HEK293 (cell line): Measurements from ENCODE around the gene CDKL5.

ENCODE experiments used
- CTCF ChIA-PET: fragments of 350-600 bp; formaldehyde crosslinking; extraction: SDS; loops from one replicate; lab custom pipeline; 2021; ENCODE audit warnings: antibody characterized with exemption; lab: Yijun Ruan, JAX
- POLR2A ChIA-PET: fragments of 300-600 bp; formaldehyde crosslinking; extraction: SDS; loops from one replicate; lab custom pipeline; 2020; ENCODE audit warnings: antibody characterized with exemption, inconsistent platforms; lab: Yijun Ruan, JAX
- H3K27ac ChIP-seq: fragments of 200-500 bp; sonication (Bioruptor generic); 2 replicates; pipeline ENCODE4 v1.5.1; 2014; ENCODE audit warnings: low read depth, low read length, control low read depth, inconsistent platforms; ENCODE audit errors: extremely low read depth
- H3K36me3 ChIP-seq, 2 experiments: fragments of 200-500 bp in 1 of 2; sonication (Bioruptor generic) in 1 of 2; 1 replicate in 1 of 2; 2 replicates in 1 of 2; pipeline ENCODE4 v1.5.1; 2014 to 2017; ENCODE audit warnings: inconsistent platforms in 2 of 2, low read length in 2 of 2; ENCODE audit not compliant: control insufficient read depth in 2 of 2, insufficient read depth in 1 of 2
- H3K4me1 ChIP-seq: fragments of 200-500 bp; sonication (Bioruptor generic); 2 replicates; pipeline ENCODE4 v1.5.1; 2014; ENCODE audit warnings: mild to moderate bottlenecking, low read length, inconsistent platforms; ENCODE audit not compliant: control insufficient read depth, insufficient read depth
- H3K4me3 ChIP-seq: 2 replicates; pipeline ENCODE4 v1.5.1; 2011; ENCODE audit warnings: low read depth, mild to moderate bottlenecking, control low read depth, low read length, moderate library complexity
- H3K9me3 ChIP-seq: fragments of 200-500 bp; sonication (Bioruptor generic); 2 replicates; pipeline ENCODE4 v1.5.1; 2014; ENCODE audit warnings: low read depth, low read length, inconsistent platforms; ENCODE audit not compliant: control insufficient read depth, insufficient read depth
- FEZF1 ChIP-seq: fragments of 450-650 bp; formaldehyde crosslinking; IDR thresholded peaks from 2 replicates; pipeline ENCODE4 v1.5.1; 2016; ENCODE audit warnings: missing biosample characterization, missing genetic modification characterization
- HOXC10 ChIP-seq: sonication (generic); formaldehyde crosslinking; IDR thresholded peaks from 2 replicates; pipeline ENCODE4 v1.8.1; 2023; ENCODE audit warnings: mild to moderate bottlenecking, missing genetic modification reagents
- SCRT2 ChIP-seq: fragments of 450-650 bp; formaldehyde crosslinking; IDR thresholded peaks from 2 replicates; pipeline ENCODE4 v1.5.1; 2016; ENCODE audit warnings: missing biosample characterization, missing genetic modification characterization
- ZFP69B ChIP-seq: fragments of 450-650 bp; formaldehyde crosslinking; IDR thresholded peaks from 2 replicates; pipeline ENCODE4 v1.5.1; 2016; ENCODE audit warnings: missing biosample characterization, missing genetic modification characterization
- ZNF132 ChIP-seq: fragments of 450-650 bp; formaldehyde crosslinking; IDR thresholded peaks from 2 replicates; pipeline ENCODE4 v1.5.1; 2017; ENCODE audit warnings: missing biosample characterization, missing genetic modification characterization, borderline replicate concordance
- ZNF174 ChIP-seq: fragments of 450-650 bp; formaldehyde crosslinking; IDR thresholded peaks from 2 replicates; pipeline ENCODE4 v1.5.0; 2017; ENCODE audit warnings: missing biosample characterization, mild to moderate bottlenecking, missing genetic modification characterization
- ZNF184 ChIP-seq: fragments of 450-650 bp; IDR thresholded peaks from 2 replicates; pipeline ENCODE4 v1.5.1; 2018; ENCODE audit warnings: missing biosample characterization, mild to moderate bottlenecking, missing genetic modification characterization
- ZNF211 ChIP-seq: fragments of 450-650 bp; formaldehyde crosslinking; IDR thresholded peaks from 2 replicates; pipeline ENCODE4 v1.5.1; 2016; ENCODE audit warnings: low read depth, missing biosample characterization, missing genetic modification characterization
- ZNF324 ChIP-seq: fragments of 450-650 bp; formaldehyde crosslinking; IDR thresholded peaks from 2 replicates; pipeline ENCODE4 v1.5.1; 2016; ENCODE audit warnings: missing biosample characterization, missing genetic modification characterization
- ZNF341 ChIP-seq: fragments of 450-650 bp; formaldehyde crosslinking; IDR thresholded peaks from 2 replicates; pipeline ENCODE4; 2016; ENCODE audit warnings: low read depth, missing biosample characterization, missing genetic modification characterization
- ZNF426 ChIP-seq: fragments of 450-650 bp; formaldehyde crosslinking; IDR thresholded peaks from 2 replicates; pipeline ENCODE4 v1.5.1; 2017; ENCODE audit warnings: missing biosample characterization, missing genetic modification characterization, mild to moderate bottlenecking, inconsistent platforms, moderate library complexity
- ZNF670 ChIP-seq: fragments of 450-650 bp; formaldehyde crosslinking; IDR thresholded peaks from 2 replicates; pipeline ENCODE4 v1.5.1; 2016; ENCODE audit warnings: missing biosample characterization, missing genetic modification characterization, low read depth
- ZNF707 ChIP-seq: fragments of 450-650 bp; formaldehyde crosslinking; IDR thresholded peaks from 2 replicates; pipeline ENCODE4 v1.5.1; 2016; ENCODE audit warnings: missing biosample characterization, missing genetic modification characterization
- ZSCAN30 ChIP-seq: fragments of 450-650 bp; IDR thresholded peaks from 2 replicates; pipeline ENCODE4 v1.5.1; 2018; ENCODE audit warnings: missing biosample characterization, mild to moderate bottlenecking, missing genetic modification characterization, moderate library complexity
- TF ChIP-seq, protein P1 (sequence below): fragments of 450-650 bp; formaldehyde crosslinking; IDR thresholded peaks from 2 replicates; pipeline ENCODE4 v1.5.1; 2017; ENCODE audit warnings: missing biosample characterization, missing genetic modification characterization
- TF ChIP-seq, protein P2 (sequence below): IDR thresholded peaks from 2 replicates; pipeline ENCODE4 v1.6.1; 2011; ENCODE audit warnings: mild to moderate bottlenecking, low read depth, low read length, borderline replicate concordance
- TF ChIP-seq, protein P3 (sequence below): fragments of 450-650 bp; formaldehyde crosslinking; IDR thresholded peaks from 2 replicates; pipeline ENCODE4 v1.5.1; 2016; ENCODE audit warnings: missing biosample characterization, missing genetic modification characterization
- TF ChIP-seq, protein P4 (sequence below): fragments of 450-650 bp; formaldehyde crosslinking; IDR thresholded peaks from 2 replicates; pipeline ENCODE4 v1.5.1; 2017; ENCODE audit warnings: missing biosample characterization, mild to moderate bottlenecking, missing genetic modification characterization, moderate library complexity
- TF ChIP-seq, protein P5 (sequence below): fragments of 450-650 bp; formaldehyde crosslinking; IDR thresholded peaks from 2 replicates; pipeline ENCODE4 v1.5.1; 2017; ENCODE audit warnings: missing biosample characterization, missing genetic modification characterization

Gene CDKL5

DNA sequence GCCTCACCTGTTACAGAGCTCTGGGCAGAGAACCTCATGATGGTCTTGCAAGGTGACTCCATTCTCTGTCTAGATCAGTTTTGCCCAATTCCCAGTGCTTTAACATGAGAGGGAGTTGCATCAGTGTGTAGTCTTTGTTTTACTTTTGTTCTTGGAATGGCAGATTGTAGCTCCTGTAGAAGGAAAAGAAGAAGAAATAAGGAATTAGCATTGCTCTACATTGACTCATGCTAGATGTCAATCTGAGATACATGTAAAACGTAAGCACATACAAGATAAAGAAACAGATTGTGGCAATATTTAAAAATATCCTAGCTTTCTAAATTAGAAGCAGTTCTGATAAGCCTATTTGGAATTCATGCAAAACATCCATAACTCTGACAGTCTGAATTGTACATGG lies 266.0 kb downstream of the CDKL5 start:
- Histone ChIP-seq H3K36me3 (no peaks in the 10 kb centered on the region), H3K4me1 (no peaks in the 10 kb centered on the region), H3K27ac (no peak overlapping the region)
- ChIA-PET CTCF (interaction anchor here (0.6 kb wide), 1 partner anchor 15 kb away, joined by 3 read pairs; no protein-coding TSS in a partner anchor), POLR2A (no interaction called here)
- TF ChIP-seq, protein P1, sequence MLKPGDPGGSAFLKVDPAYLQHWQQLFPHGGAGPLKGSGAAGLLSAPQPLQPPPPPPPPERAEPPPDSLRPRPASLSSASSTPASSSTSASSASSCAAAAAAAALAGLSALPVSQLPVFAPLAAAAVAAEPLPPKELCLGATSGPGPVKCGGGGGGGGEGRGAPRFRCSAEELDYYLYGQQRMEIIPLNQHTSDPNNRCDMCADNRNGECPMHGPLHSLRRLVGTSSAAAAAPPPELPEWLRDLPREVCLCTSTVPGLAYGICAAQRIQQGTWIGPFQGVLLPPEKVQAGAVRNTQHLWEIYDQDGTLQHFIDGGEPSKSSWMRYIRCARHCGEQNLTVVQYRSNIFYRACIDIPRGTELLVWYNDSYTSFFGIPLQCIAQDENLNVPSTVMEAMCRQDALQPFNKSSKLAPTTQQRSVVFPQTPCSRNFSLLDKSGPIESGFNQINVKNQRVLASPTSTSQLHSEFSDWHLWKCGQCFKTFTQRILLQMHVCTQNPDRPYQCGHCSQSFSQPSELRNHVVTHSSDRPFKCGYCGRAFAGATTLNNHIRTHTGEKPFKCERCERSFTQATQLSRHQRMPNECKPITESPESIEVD (tag by site-specific recombination) = no peak
- TF ChIP-seq ZNF211 (tag by site-specific recombination) = no peak
- TF ChIP-seq, protein P2, sequence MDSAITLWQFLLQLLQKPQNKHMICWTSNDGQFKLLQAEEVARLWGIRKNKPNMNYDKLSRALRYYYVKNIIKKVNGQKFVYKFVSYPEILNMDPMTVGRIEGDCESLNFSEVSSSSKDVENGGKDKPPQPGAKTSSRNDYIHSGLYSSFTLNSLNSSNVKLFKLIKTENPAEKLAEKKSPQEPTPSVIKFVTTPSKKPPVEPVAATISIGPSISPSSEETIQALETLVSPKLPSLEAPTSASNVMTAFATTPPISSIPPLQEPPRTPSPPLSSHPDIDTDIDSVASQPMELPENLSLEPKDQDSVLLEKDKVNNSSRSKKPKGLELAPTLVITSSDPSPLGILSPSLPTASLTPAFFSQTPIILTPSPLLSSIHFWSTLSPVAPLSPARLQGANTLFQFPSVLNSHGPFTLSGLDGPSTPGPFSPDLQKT = no peak
- TF ChIP-seq ZNF174 (tag by site-specific recombination) = no peak
- TF ChIP-seq, protein P3, sequence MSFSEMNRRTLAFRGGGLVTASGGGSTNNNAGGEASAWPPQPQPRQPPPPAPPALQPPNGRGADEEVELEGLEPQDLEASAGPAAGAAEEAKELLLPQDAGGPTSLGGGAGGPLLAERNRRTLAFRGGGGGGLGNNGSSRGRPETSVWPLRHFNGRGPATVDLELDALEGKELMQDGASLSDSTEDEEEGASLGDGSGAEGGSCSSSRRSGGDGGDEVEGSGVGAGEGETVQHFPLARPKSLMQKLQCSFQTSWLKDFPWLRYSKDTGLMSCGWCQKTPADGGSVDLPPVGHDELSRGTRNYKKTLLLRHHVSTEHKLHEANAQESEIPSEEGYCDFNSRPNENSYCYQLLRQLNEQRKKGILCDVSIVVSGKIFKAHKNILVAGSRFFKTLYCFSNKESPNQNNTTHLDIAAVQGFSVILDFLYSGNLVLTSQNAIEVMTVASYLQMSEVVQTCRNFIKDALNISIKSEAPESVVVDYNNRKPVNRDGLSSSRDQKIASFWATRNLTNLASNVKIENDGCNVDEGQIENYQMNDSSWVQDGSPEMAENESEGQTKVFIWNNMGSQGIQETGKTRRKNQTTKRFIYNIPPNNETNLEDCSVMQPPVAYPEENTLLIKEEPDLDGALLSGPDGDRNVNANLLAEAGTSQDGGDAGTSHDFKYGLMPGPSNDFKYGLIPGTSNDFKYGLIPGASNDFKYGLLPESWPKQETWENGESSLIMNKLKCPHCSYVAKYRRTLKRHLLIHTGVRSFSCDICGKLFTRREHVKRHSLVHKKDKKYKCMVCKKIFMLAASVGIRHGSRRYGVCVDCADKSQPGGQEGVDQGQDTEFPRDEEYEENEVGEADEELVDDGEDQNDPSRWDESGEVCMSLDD (tag by site-specific recombination) = no peak
- TF ChIP-seq ZFP69B (tag by site-specific recombination) = no peak
- TF ChIP-seq, protein P4, sequence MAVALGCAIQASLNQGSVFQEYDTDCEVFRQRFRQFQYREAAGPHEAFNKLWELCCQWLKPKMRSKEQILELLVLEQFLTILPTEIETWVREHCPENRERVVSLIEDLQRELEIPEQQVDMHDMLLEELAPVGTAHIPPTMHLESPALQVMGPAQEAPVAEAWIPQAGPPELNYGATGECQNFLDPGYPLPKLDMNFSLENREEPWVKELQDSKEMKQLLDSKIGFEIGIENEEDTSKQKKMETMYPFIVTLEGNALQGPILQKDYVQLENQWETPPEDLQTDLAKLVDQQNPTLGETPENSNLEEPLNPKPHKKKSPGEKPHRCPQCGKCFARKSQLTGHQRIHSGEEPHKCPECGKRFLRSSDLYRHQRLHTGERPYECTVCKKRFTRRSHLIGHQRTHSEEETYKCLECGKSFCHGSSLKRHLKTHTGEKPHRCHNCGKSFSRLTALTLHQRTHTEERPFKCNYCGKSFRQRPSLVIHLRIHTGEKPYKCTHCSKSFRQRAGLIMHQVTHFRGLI (tag by site-specific recombination) = no peak
- TF ChIP-seq, protein P5, sequence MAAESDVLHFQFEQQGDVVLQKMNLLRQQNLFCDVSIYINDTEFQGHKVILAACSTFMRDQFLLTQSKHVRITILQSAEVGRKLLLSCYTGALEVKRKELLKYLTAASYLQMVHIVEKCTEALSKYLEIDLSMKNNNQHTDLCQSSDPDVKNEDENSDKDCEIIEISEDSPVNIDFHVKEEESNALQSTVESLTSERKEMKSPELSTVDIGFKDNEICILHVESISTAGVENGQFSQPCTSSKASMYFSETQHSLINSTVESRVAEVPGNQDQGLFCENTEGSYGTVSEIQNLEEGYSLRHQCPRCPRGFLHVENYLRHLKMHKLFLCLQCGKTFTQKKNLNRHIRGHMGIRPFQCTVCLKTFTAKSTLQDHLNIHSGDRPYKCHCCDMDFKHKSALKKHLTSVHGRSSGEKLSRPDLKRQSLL (tag by site-specific recombination) = no peak
- TF ChIP-seq ZNF184 (tag by site-specific recombination) = no peak
- no peak for TF ChIP-seq ZNF426 (tag by site-specific recombination)
- no peak for TF ChIP-seq SCRT2
- no peak for TF ChIP-seq ZSCAN30
- no peak for TF ChIP-seq FEZF1 (tag by site-specific recombination)
- TF ChIP-seq ZNF341 (tag by site-specific recombination) = no peak
- TF ChIP-seq ZNF707 = no peak
- TF ChIP-seq ZNF132 = no peak
- TF ChIP-seq HOXC10 (CRISPR knock-in tag) = no peak
- TF ChIP-seq ZNF670 (tag by site-specific recombination) = no peak
- no peak for TF ChIP-seq ZNF324 (tag by site-specific recombination)
- TF ChIP-seq, all 188 proteins: peak for 0
- H3K9me3 ChIP-seq = no peaks in the 10 kb centered on the region
- H3K4me3 ChIP-seq = no peak overlapping the region
